B cell (primary cell): ENCODE measurements around the gene TCERG1L. TPM values are rescaled to one million over a fixed set of nuclear protein-coding genes. Genes with fewer than 3 reads are reported as not detected.

Experiments used
- ATAC-seq: fragments of 200-7000 bp; cut with Tn5 transposase; one replicate; pipeline ENCODE4 v1.10.0; 2021; ENCODE audit warnings: low read depth, mild to moderate bottlenecking, moderate number of reproducible peaks, moderate library complexity
- CTCF ChIA-PET: fragments of 350-600 bp; sonication (Branson Sonifier 250); formaldehyde crosslinking; loops from one replicate; lab custom pipeline; 2021; ENCODE audit warnings: antibody characterized with exemption, inconsistent platforms; lab: Charles Lee
- POLR2A ChIA-PET: fragments of 350-600 bp; sonication (Branson Sonifier 250); formaldehyde crosslinking; loops from one replicate; lab custom pipeline; 2021; ENCODE audit warnings: antibody characterized with exemption; lab: Charles Lee
- DNase-seq: peaks from one replicate; pipeline ENCODE4 v3.0.0; 2013
- H2AFZ ChIP-seq: 2 replicates; pipeline ENCODE4 v1.6.1; 2012; ENCODE audit warnings: mild to moderate bottlenecking, low read depth, low read length; ENCODE audit not compliant: insufficient read depth, poor library complexity, severe bottlenecking
- H3K27ac ChIP-seq, 2 donors: 1 replicate in 1 of 2; 2 replicates in 1 of 2; pipeline ENCODE4 v1.5.1; 2012 to 2013; ENCODE audit warnings: low read length in 2 of 2, mild to moderate bottlenecking in 2 of 2, moderate library complexity in 1 of 2
- H3K27me3 ChIP-seq, 4 experiments: fragments of 200-600 bp in 1 of 4; sonication (generic) in 1 of 4; replicated peaks in 1 of 4; 1 replicate in 2 of 4; 2 replicates in 2 of 4; pipeline versions ENCODE4 v1.6.1 to v1.7.0; 2013 to 2016; ENCODE audit warnings: low read length in 3 of 4, mild to moderate bottlenecking in 2 of 4, mixed read lengths in 1 of 4, moderate library complexity in 1 of 4; ENCODE audit not compliant: insufficient read depth in 4 of 4, control insufficient read depth in 3 of 4; ENCODE audit errors: control extremely low read depth in 1 of 4
- H3K36me3 ChIP-seq, 2 experiments: replicated peaks in 1 of 2; 1 replicate in 1 of 2; 2 replicates in 1 of 2; pipeline versions ENCODE4 v1.6.1 to v1.7.1; 2013; ENCODE audit warnings: low read length in 1 of 2; ENCODE audit not compliant: insufficient read depth in 2 of 2, control insufficient read depth in 1 of 2; ENCODE audit errors: control extremely low read depth in 1 of 2, extremely low read depth in 1 of 2
- H3K4me1 ChIP-seq, 2 donors: fragments of 200-600 bp in 1 of 2; sonication (generic) in 1 of 2; 1 replicate in 1 of 2; 2 replicates in 1 of 2; pipeline versions ENCODE4 v1.5.1 to v1.6.1; 2013 to 2017; ENCODE audit warnings: low read length in 2 of 2; ENCODE audit not compliant: control insufficient read depth in 2 of 2, insufficient read depth in 2 of 2
- H3K4me2 ChIP-seq: replicated peaks from 2 replicates; pipeline ENCODE3; 2012; ENCODE audit warnings: mild to moderate bottlenecking, low read depth, low read length; ENCODE audit not compliant: poor library complexity, severe bottlenecking
- H3K4me3 ChIP-seq, 5 experiments: fragments of 200-600 bp in 1 of 5; sonication (generic) in 1 of 5; 1 replicate in 3 of 5; 2 replicates in 2 of 5; pipeline versions ENCODE4 v1.5.1 to v1.7.0; 2011 to 2016; ENCODE audit warnings: low read length in 4 of 5, mild to moderate bottlenecking in 4 of 5, low read depth in 2 of 5, control low read depth in 1 of 5, moderate library complexity in 1 of 5; ENCODE audit not compliant: insufficient read depth in 1 of 5; ENCODE audit errors: control extremely low read depth in 1 of 5, extremely low read depth in 1 of 5
- H3K79me2 ChIP-seq: fragments of 200-600 bp; sonication (generic); one replicate; pipeline ENCODE4 v1.6.0; 2016; ENCODE audit warnings: low read length; ENCODE audit not compliant: control insufficient read depth, insufficient read depth
- H3K9ac ChIP-seq: fragments of 200-600 bp; sonication (generic); 2 replicates; pipeline ENCODE4 v1.6.1; 2017; ENCODE audit warnings: mild to moderate bottlenecking, low read length, moderate library complexity
- H3K9me3 ChIP-seq, 3 donors: one replicate each; pipeline versions ENCODE4 v1.6.1 to v1.7.1; 2013; ENCODE audit warnings: low read length in 2 of 3; ENCODE audit not compliant: control insufficient read depth in 2 of 3, insufficient read depth in 1 of 3; ENCODE audit errors: control extremely low read depth in 1 of 3
- H4K20me1 ChIP-seq: 2 replicates; pipeline ENCODE4 v1.6.0; 2012; ENCODE audit warnings: mild to moderate bottlenecking, low read length; ENCODE audit not compliant: insufficient read depth, control insufficient read depth, poor library complexity, severe bottlenecking
- H3K27ac Mint-ChIP-seq: one replicate; pipeline ENCODE4 v1.8.0; 2021; ENCODE audit warnings: mixed read lengths
- H3K27me3 Mint-ChIP-seq: one replicate; pipeline ENCODE4 v1.8.0; 2021; ENCODE audit warnings: mixed read lengths
- H3K4me1 Mint-ChIP-seq: one replicate; pipeline ENCODE4 v1.8.0; 2021; ENCODE audit warnings: mixed read lengths
- H3K4me3 Mint-ChIP-seq: one replicate; pipeline ENCODE4 v1.8.0; 2021; ENCODE audit warnings: mixed read lengths
- H3K9me3 Mint-ChIP-seq: one replicate; pipeline ENCODE4 v1.8.0; 2022; ENCODE audit warnings: mixed read lengths; ENCODE audit not compliant: insufficient read depth
- EZH2 ChIP-seq: IDR thresholded peaks from 2 replicates; pipeline ENCODE4 v1.6.1; 2012; ENCODE audit warnings: borderline replicate concordance, low read depth, mild to moderate bottlenecking, moderate library complexity, low read length; ENCODE audit not compliant: insufficient read depth, poor library complexity, severe bottlenecking
- WGBS: methylation state at CpG from one replicate; pipeline ENCODE4 v1.1.5; 2013; ENCODE audit warnings: missing lambda C conversion rate; ENCODE audit not compliant: insufficient coverage; 5-methylcytosine and 5-hydroxymethylcytosine counted together
- intact Hi-C: fragments of 100-400 bp; cut with micrococcal nuclease; formaldehyde crosslinking; loops from one replicate; pipeline ENCODE4 v1.10.0; 2022
- polyA plus RNA-seq: library from polyadenylated mRNA; depleted of rRNA; stranded (reverse); fragments of >200 nt; gene quantifications from 2 replicates; pipeline ENCODE4 v1.2.3, GENCODE V29; 2012
- total RNA-seq, 2 donors: library from RNA; stranded (reverse); fragments of 120-200 nt in 1 of 2; gene quantifications; 1 replicate in 1 of 2; 2 replicates in 1 of 2; pipeline versions ENCODE4 v1.2.3 to v1.2.4, GENCODE V29; 2013 to 2022
- TF ChIP-seq, protein P1 (sequence below): fragments of 200-600 bp; IDR thresholded peaks from one replicate; pipeline ENCODE4 v1.8.0; 2022; ENCODE audit warnings: antibody characterized with exemption, mild to moderate bottlenecking

Gene TCERG1L
- total and polyA plus RNA-seq, 2 donors (not counting 1 experiment from before 2014, with no cell fraction given), result 0.10 TPM; not detected in 1

DNA sequence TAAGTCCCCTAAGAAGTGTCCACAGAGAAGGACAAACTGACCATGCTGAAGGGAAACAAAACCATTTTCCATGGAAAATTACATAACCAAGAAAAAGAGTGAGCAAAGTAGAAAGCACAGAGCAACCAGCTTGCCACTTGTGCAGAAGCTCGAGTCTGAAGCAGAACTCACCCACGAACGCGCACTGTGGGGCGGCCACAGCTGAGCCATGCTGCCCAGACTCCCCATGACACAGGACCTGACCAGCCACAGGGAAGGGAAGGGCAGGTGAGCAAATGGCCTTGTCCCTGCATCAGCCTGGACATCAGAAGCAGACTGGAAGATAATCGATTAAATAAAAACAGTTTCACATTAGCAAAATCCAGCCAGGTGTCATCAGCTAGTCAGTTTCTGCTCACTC, 95.7 kb downstream of the TCERG1L start:
- no peak for ATAC-seq
- no peaks in the 10 kb centered on the region for H3K27me3 Mint-ChIP-seq
- no peaks in the 10 kb centered on the region for H3K4me1 Mint-ChIP-seq
- H3K27ac ChIP-seq, result no peak overlapping the region
- ChIA-PET POLR2A (no interaction called here), CTCF (no interaction called here)
- 88% methylated on average over 5 of the region's 6 CpGs for WGBS
- no peaks in the 10 kb centered on the region for H3K9me3 Mint-ChIP-seq
- no peak overlapping the region for H3K27ac Mint-ChIP-seq
- no peak overlapping the region for H3K4me2 ChIP-seq
- no peak overlapping the region for H3K4me3 Mint-ChIP-seq
- H3K9me3 ChIP-seq, result peaks cover 0 to 36% (median 0%) of the 10 kb centered on the region in 3 donors
- intact Hi-C loops, result no loop called here
- TF ChIP-seq, protein P1, sequence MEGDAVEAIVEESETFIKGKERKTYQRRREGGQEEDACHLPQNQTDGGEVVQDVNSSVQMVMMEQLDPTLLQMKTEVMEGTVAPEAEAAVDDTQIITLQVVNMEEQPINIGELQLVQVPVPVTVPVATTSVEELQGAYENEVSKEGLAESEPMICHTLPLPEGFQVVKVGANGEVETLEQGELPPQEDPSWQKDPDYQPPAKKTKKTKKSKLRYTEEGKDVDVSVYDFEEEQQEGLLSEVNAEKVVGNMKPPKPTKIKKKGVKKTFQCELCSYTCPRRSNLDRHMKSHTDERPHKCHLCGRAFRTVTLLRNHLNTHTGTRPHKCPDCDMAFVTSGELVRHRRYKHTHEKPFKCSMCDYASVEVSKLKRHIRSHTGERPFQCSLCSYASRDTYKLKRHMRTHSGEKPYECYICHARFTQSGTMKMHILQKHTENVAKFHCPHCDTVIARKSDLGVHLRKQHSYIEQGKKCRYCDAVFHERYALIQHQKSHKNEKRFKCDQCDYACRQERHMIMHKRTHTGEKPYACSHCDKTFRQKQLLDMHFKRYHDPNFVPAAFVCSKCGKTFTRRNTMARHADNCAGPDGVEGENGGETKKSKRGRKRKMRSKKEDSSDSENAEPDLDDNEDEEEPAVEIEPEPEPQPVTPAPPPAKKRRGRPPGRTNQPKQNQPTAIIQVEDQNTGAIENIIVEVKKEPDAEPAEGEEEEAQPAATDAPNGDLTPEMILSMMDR, result no peak
- no peak for TF ChIP-seq EZH2
- H3K27me3 ChIP-seq, result no peaks in the 10 kb centered on the region
- H3K4me1 ChIP-seq, result no peaks in the 10 kb centered on the region
- H2AFZ ChIP-seq, result no peak overlapping the region
- H3K36me3 ChIP-seq, result no peaks in the 10 kb centered on the region
- H3K4me3 ChIP-seq, result no peak overlapping the region
- no peak for DNase-seq
- H4K20me1 ChIP-seq, result no peaks in the 10 kb centered on the region
- H3K9ac ChIP-seq, result no peak overlapping the region
- H3K79me2 ChIP-seq, result no peaks in the 10 kb centered on the region

DNA sequence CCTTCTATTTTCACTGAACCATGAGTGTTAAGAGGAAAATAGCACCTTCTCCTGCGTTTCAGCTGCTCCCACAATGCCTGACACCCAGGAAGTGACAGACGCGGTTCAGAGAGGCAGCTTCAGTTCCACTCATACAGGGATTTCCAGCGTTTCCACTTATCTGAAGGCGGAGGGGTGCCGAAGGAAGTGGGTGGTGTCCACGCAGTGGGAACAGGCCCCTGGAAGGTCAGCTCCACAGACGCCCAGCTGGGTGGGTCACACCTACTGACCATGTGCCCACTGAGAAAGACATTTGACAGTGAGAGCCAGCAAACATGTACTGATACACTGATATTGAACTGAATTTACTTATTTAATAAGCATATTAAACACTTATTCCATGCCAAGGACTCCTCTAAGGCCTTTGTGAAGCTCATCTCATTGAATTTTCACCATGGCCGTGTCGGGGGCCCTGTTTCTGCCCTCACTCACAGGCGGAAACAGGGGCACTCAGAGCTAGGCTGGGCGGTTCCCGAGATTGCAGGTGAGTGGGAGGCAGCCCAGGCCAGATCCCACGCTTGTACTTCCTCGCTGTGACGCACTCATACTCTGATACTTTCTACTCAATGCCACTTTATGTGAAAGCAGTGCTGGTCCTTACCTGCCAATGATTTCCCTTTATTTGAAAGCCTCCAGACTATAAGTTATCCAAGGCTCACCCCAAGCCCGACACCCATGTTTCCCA, 96.8 kb downstream of the TCERG1L start:
- no peak for DNase-seq
- ChIA-PET POLR2A (no interaction called here), CTCF (no interaction called here)
- Histone ChIP-seq H3K9me3 (peaks cover 0 to 27% (median 0%) of the 10 kb centered on the region in 3 donors), H3K36me3 (no peaks in the 10 kb centered on the region), H3K4me2 (no peak overlapping the region), H4K20me1 (no peaks in the 10 kb centered on the region), H3K4me1 (no peaks in the 10 kb centered on the region), H3K27me3 (no peaks in the 10 kb centered on the region), H3K27ac (no peak overlapping the region), H2AFZ (no peak overlapping the region), H3K9ac (no peak overlapping the region), H3K79me2 (no peaks in the 10 kb centered on the region), H3K4me3 (no peak overlapping the region)
- no peak overlapping the region for H3K27ac Mint-ChIP-seq
- 88% methylated on average over 16 of the region's 17 CpGs for WGBS
- H3K4me3 Mint-ChIP-seq, result no peak overlapping the region
- H3K27me3 Mint-ChIP-seq, result no peaks in the 10 kb centered on the region
- H3K4me1 Mint-ChIP-seq, result no peaks in the 10 kb centered on the region
- no peak for ATAC-seq
- TF ChIP-seq, protein P1, result no peak
- TF ChIP-seq EZH2, result no peak
- H3K9me3 Mint-ChIP-seq, result no peaks in the 10 kb centered on the region
- intact Hi-C loops, result no loop called here
